OCI-LY3 (cell line): Measurements from ENCODE around the gene LRP5.
"Not testable (repeated sequence)": the region's sequence is repeated elsewhere in the genome, so short reads cannot be mapped to it uniquely, and the experiment has no call there.

Experiments
- H2AFZ ChIP-seq: fragments of 200-600, 300-600 bp; shearing (Covaris generic); 2 replicates; pipeline ENCODE4 v1.6.0; 2014; ENCODE audit warnings: antibody characterized with exemption, low read depth, low read length
- H3K27ac ChIP-seq: fragments of 200-600, 300-600 bp; sonication (generic); 2 replicates; pipeline ENCODE4 v1.5.1; 2014; ENCODE audit warnings: mild to moderate bottlenecking, low read length, moderate library complexity, mixed read lengths
- H3K27me3 ChIP-seq: fragments of 200-600, 300-600 bp; sonication (generic); 2 replicates; pipeline ENCODE4 v1.6.1; 2014; ENCODE audit warnings: low read depth, low read length, mixed read lengths
- H3K36me3 ChIP-seq: fragments of 200-600, 300-600 bp; sonication (generic); replicated peaks from 2 replicates; pipeline ENCODE3; 2014; ENCODE audit warnings: low read depth, low read length, mixed read lengths
- H3K4me1 ChIP-seq: fragments of 300-600, 200-600 bp; sonication (generic); 2 replicates; pipeline ENCODE4 v1.6.1; 2014; ENCODE audit warnings: low read length, mixed read lengths
- H3K4me2 ChIP-seq: fragments of 200-600, 300-600 bp; sonication (generic); 2 replicates; pipeline ENCODE4 v1.6.1; 2014; ENCODE audit warnings: low read length, mixed read lengths
- H3K4me3 ChIP-seq: fragments of 300-600, 200-600 bp; sonication (generic); 2 replicates; pipeline ENCODE4 v1.5.1; 2014; ENCODE audit warnings: antibody characterized with exemption, mild to moderate bottlenecking, low read length, moderate library complexity
- H3K79me2 ChIP-seq: fragments of 300-600, 200-600 bp; shearing (Covaris generic); 2 replicates; pipeline ENCODE4 v1.6.1; 2014; ENCODE audit warnings: mild to moderate bottlenecking, low read length, mixed read lengths
- H3K9ac ChIP-seq: fragments of 300-600, 200-600 bp; shearing (Covaris generic); 2 replicates; pipeline ENCODE4 v1.6.0; 2014; ENCODE audit warnings: mild to moderate bottlenecking, low read length, moderate library complexity
- H3K9me3 ChIP-seq: fragments of 200-600, 300-600 bp; shearing (Covaris generic); 2 replicates; pipeline ENCODE4 v1.6.1; 2014; ENCODE audit warnings: low read length, mixed read lengths; ENCODE audit not compliant: insufficient read depth
- H4K20me1 ChIP-seq: fragments of 200-600, 300-600 bp; sonication (generic); 2 replicates; pipeline ENCODE4 v1.6.1; 2016; ENCODE audit warnings: low read length, mixed read lengths; ENCODE audit not compliant: insufficient read depth
- CTCF ChIP-seq: fragments of 200-600, 300-600 bp; sonication (generic); IDR thresholded peaks from 2 replicates; pipeline ENCODE4 v1.5.1; 2014; ENCODE audit warnings: antibody characterized with exemption, low read length, low read depth
- EZH2phosphoT487 ChIP-seq: fragments of 200-600 bp; shearing (Covaris generic); IDR thresholded peaks from 2 replicates; pipeline ENCODE4 v1.6.1; 2018; ENCODE audit warnings: antibody characterized with exemption, mixed run types, low read depth

LRP5 gene

GRCh38 chr11:68471360-68472340 is 159.3 kb downstream of the LRP5 start:
- peaks cover 45% of the 10 kb centered on the region for H3K36me3 ChIP-seq
- no peak overlapping the region for H3K4me2 ChIP-seq
- TF ChIP-seq CTCF (no peak), EZH2phosphoT487 (no peak)
- H3K9me3 ChIP-seq, result no peaks in the 10 kb centered on the region
- H3K4me3 ChIP-seq, result no peak overlapping the region
- no peaks in the 10 kb centered on the region for H3K27me3 ChIP-seq
- peaks cover 78% of the 10 kb centered on the region for H4K20me1 ChIP-seq
- no peak overlapping the region for H3K9ac ChIP-seq
- H3K27ac ChIP-seq, result no peak overlapping the region
- no peak overlapping the region for H2AFZ ChIP-seq
- H3K79me2 ChIP-seq, result peaks cover 96% of the 10 kb centered on the region
- peaks cover 12% of the 10 kb centered on the region for H3K4me1 ChIP-seq

- TF ChIP-seq EZH2phosphoT487 (no peak), CTCF (no peak)
- Histone ChIP-seq H3K9ac (no peak overlapping the region), H4K20me1 (peaks cover 75% of the 10 kb centered on the region), H3K27ac (no peak overlapping the region), H3K4me3 (no peak overlapping the region), H3K79me2 (peaks cover 95% of the 10 kb centered on the region), H3K4me2 (no peak overlapping the region), H3K9me3 (no peaks in the 10 kb centered on the region), H3K36me3 (peaks cover 52% of the 10 kb centered on the region), H2AFZ (no peak overlapping the region), H3K4me1 (peaks cover 7% of the 10 kb centered on the region), H3K27me3 (no peaks in the 10 kb centered on the region)
Observed at GRCh38 chr11:68472778-68473177, 160.4 kb downstream of the LRP5 start.

GRCh38 chr11:68473693-68474092 is 161.3 kb downstream of the LRP5 start:
- H4K20me1 ChIP-seq, result peaks cover 73% of the 10 kb centered on the region
- H3K27ac ChIP-seq, result no peak overlapping the region
- H3K36me3 ChIP-seq, result peaks cover 54% of the 10 kb centered on the region
- no peaks in the 10 kb centered on the region for H3K4me1 ChIP-seq
- H2AFZ ChIP-seq, result no peak overlapping the region
- H3K4me3 ChIP-seq, result no peak overlapping the region
- H3K27me3 ChIP-seq, result no peaks in the 10 kb centered on the region
- H3K9ac ChIP-seq, result no peak overlapping the region
- TF ChIP-seq CTCF (no peak), EZH2phosphoT487 (no peak)
- peaks cover 95% of the 10 kb centered on the region for H3K79me2 ChIP-seq
- H3K9me3 ChIP-seq, result no peaks in the 10 kb centered on the region
- H3K4me2 ChIP-seq, result no peak overlapping the region

GRCh38 chr11:68475626-68476025 is 163.2 kb downstream of the LRP5 start:
- not testable (repeated sequence) for H3K27ac ChIP-seq, H3K4me3 ChIP-seq, H3K9ac ChIP-seq, H3K27me3 ChIP-seq, H3K4me1 ChIP-seq, H2AFZ ChIP-seq, H3K4me2 ChIP-seq, H3K9me3 ChIP-seq
- peaks cover 73% of the 10 kb centered on the region for H4K20me1 ChIP-seq
- peaks cover 57% of the 10 kb centered on the region for H3K36me3 ChIP-seq
- H3K79me2 ChIP-seq, result peaks cover 95% of the 10 kb centered on the region
